ENCODE measurements around the gene SERPINB12.
A peak's percentile ranks its signal among the peaks of the same experiment; 100 is the strongest.

The SERPINB12 gene

DNA sequence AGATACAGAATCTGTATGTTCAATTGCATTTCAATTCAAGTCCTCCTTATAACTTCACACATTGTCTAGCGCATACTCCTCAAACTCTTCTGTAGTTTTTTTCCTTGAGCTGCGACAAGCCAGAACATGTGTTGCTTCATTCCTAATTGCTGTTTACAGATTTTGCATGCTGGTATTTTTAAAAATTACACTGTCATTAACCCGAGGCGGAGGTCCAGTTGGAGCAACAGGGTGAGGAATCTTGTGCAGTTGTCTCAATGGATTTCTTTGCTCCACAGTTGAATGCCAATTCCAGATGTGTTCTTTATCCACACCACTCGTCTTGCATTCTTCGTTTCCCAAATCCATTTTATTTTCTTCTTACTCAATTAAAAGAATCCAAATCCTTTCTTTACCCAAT, 28.6 kb downstream of the SERPINB12 start:
- H3K4me3 ChIP-seq (ENCODE audit: control insufficient read depth, low read depth, low read length): no peak overlapping the region
- TF ChIP-seq CTCF (IDR thresholded peaks at IDR 0.05; ENCODE audit: control insufficient read depth, insufficient read depth, low read depth, low read length, missing control alignments): no peak
- no peak for DNase-seq (ENCODE audit: low read depth)

DNA sequence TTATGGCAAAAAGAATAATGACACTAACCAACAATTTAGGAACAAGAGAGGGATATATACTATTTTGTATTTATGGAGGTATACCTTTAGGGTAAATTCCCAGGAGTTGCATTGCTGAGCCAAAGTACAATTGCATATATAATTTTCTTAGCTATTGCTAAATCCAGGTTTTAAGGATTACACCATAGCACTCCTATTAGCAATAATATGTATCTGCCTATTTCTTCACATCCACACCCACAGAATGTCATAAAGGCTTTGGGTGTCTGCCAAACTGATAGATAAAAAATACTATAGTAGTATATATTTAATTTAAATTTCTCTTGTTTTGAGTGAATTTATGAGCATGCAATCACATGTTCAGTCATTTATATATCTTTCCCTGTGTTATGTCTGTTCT, 33.5 kb downstream of the SERPINB12 start:
- no peak for DNase-seq (ENCODE audit: low read depth)
- no peak for TF ChIP-seq CTCF (IDR thresholded peaks at IDR 0.05; ENCODE audit: control insufficient read depth, insufficient read depth, low read depth, low read length, missing control alignments)
- H3K4me3 ChIP-seq (ENCODE audit: control insufficient read depth, low read depth, low read length): no peak overlapping the region

- peak; percentile 74 for TF ChIP-seq CTCF (IDR thresholded peaks at IDR 0.05; ENCODE audit: control insufficient read depth, insufficient read depth, low read depth, low read length, missing control alignments)
- peak; percentile 14 for DNase-seq (ENCODE audit: low read depth)
Measured at GRCh38 chr18:63578357-63578958, 36.3 kb downstream of the SERPINB12 start.

GRCh38 chr18:63579616-63580015, 37.4 kb downstream of the SERPINB12 start:
- DNase-seq (ENCODE audit: low read depth): no peak
- no peak for TF ChIP-seq CTCF (IDR thresholded peaks at IDR 0.05; ENCODE audit: control insufficient read depth, insufficient read depth, low read depth, low read length, missing control alignments)

More at GRCh38 chr18:63578357-63578958, 36.3 kb downstream of the SERPINB12 start:
- no peak overlapping the region for H3K4me3 ChIP-seq (ENCODE audit: control insufficient read depth, low read depth, low read length)

GRCh38 chr18:63585988-63586387, 43.8 kb downstream of the SERPINB12 start:
- H3K4me3 ChIP-seq (ENCODE audit: control insufficient read depth, low read depth, low read length): no peak overlapping the region
- no peak for TF ChIP-seq CTCF (IDR thresholded peaks at IDR 0.05; ENCODE audit: control insufficient read depth, insufficient read depth, low read depth, low read length, missing control alignments)
- DNase-seq (ENCODE audit: low read depth): no peak

More at GRCh38 chr18:63579616-63580015, 37.4 kb downstream of the SERPINB12 start:
- H3K4me3 ChIP-seq (ENCODE audit: control insufficient read depth, low read depth, low read length): no peak overlapping the region

GRCh38 chr18:63586431-63586830, 44.3 kb downstream of the SERPINB12 start:
- no peak for DNase-seq (ENCODE audit: low read depth)
- TF ChIP-seq CTCF (IDR thresholded peaks at IDR 0.05; ENCODE audit: control insufficient read depth, insufficient read depth, low read depth, low read length, missing control alignments): no peak
- no peak overlapping the region for H3K4me3 ChIP-seq (ENCODE audit: control insufficient read depth, low read depth, low read length)
